Measurements from ENCODE around the gene SLC38A1. TPM values are rescaled to one million over a fixed set of nuclear protein-coding genes. Genes with fewer than 3 reads are reported as not detected.

Gene SLC38A1
- total RNA-seq, 1 experiment from 2014 or later: 155 TPM

- Histone ChIP-seq H3K27ac (ENCODE audit: low read depth, low read length) (no peak overlapping the region), H4K20me1 (ENCODE audit: insufficient read depth) (no peaks in the 10 kb centered on the region), H2AFZ (ENCODE audit: low read depth, low read length, poor library complexity, severe bottlenecking) (no peak overlapping the region), H3K9me2 (ENCODE audit: insufficient read depth) (no peaks in the 10 kb centered on the region), H3K27me3 (ENCODE audit: insufficient read depth, low read length) (no peaks in the 10 kb centered on the region), H3K9ac (ENCODE audit: low read length) (no peak overlapping the region), H3K4me3 (replicated peaks in 1 of 2; ENCODE audit: low read depth in 1 of 2, low read length in 2 of 2) (no peak overlapping the region), H3K9me3 (ENCODE audit: control insufficient read depth in 1 of 2, insufficient read depth in 1 of 2, low read depth in 1 of 2, low read length in 2 of 2) (0 out of 4 replicates have a peak, but pooled peaks cover 3 to 4% of the 10 kb centered on the region in 2 experiments), H3K4me2 (ENCODE audit: low read length) (no peak overlapping the region), H3K79me2 (ENCODE audit: insufficient read depth, low read length) (no peaks in the 10 kb centered on the region), H3K36me3 (ENCODE audit: control insufficient read depth in 1 of 2, insufficient read depth in 2 of 2, low read length in 2 of 2) (no peaks in the 10 kb centered on the region), H3K4me1 (ENCODE audit: control insufficient read depth in 1 of 2, insufficient read depth in 2 of 2, low read length in 2 of 2) (peaks cover 2 to 6% of the 10 kb centered on the region in 2 experiments; a peak in 2 of 4 replicates)
- no TSS peak for BruUV-seq (replicated peaks)
- TF ChIP-seq, protein P1, sequence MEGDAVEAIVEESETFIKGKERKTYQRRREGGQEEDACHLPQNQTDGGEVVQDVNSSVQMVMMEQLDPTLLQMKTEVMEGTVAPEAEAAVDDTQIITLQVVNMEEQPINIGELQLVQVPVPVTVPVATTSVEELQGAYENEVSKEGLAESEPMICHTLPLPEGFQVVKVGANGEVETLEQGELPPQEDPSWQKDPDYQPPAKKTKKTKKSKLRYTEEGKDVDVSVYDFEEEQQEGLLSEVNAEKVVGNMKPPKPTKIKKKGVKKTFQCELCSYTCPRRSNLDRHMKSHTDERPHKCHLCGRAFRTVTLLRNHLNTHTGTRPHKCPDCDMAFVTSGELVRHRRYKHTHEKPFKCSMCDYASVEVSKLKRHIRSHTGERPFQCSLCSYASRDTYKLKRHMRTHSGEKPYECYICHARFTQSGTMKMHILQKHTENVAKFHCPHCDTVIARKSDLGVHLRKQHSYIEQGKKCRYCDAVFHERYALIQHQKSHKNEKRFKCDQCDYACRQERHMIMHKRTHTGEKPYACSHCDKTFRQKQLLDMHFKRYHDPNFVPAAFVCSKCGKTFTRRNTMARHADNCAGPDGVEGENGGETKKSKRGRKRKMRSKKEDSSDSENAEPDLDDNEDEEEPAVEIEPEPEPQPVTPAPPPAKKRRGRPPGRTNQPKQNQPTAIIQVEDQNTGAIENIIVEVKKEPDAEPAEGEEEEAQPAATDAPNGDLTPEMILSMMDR (IDR thresholded peaks at IDR 0.05 in 2 of 3, conservative IDR thresholded peaks at IDR 0.05 in 1 of 3; ENCODE audit: borderline replicate concordance in 1 of 3, insufficient read depth in 1 of 3, low read depth in 2 of 3, low read length in 2 of 3): no peak
- TF ChIP-seq CEBPB (IDR thresholded peaks at IDR 0.05; ENCODE audit: low read depth): no peak
- TF ChIP-seq CBX3 (IDR thresholded peaks at IDR 0.05; ENCODE audit: low read depth): no peak
- no peak for TF ChIP-seq POLR2A (IDR thresholded peaks at IDR 0.05; ENCODE audit: borderline replicate concordance, extremely low read depth, insufficient read depth, insufficient read length)
- TF ChIP-seq YY1 (IDR thresholded peaks at IDR 0.05; ENCODE audit: extremely low read depth, insufficient replicate concordance, low read depth, low read length): no peak
- TF ChIP-seq ZBTB33 (IDR thresholded peaks at IDR 0.05; ENCODE audit: extremely low read depth, insufficient replicate concordance, low read length): no peak
- TF ChIP-seq ZFX (IDR thresholded peaks at IDR 0.05): no peak
- TF ChIP-seq EZH2phosphoT487 (IDR thresholded peaks at IDR 0.05; ENCODE audit: borderline replicate concordance): no peak
- no peak for TF ChIP-seq MAX (IDR thresholded peaks at IDR 0.05)
- TF ChIP-seq REST (IDR thresholded peaks at IDR 0.05; ENCODE audit: low read depth): no peak
- TF ChIP-seq ZNF274 (IDR thresholded peaks at IDR 0.05; ENCODE audit: low read depth, low read length): no peak
- no peak for TF ChIP-seq EZH2 (IDR thresholded peaks at IDR 0.05)
- TF ChIP-seq POLR2AphosphoS5 (IDR thresholded peaks at IDR 0.05; ENCODE audit: low read depth, low read length): no peak
- no peak for TF ChIP-seq FOSL1 (IDR thresholded peaks at IDR 0.05; ENCODE audit: low read depth)
- intact Hi-C loops (cut with micrococcal nuclease): no loop called here
- RAD21 ChIA-PET (ENCODE audit: low non-redundant PET in 1 of 2, low total read pairs in 2 of 2, uncharacterized antibody in 2 of 2, unreplicated experiment in 2 of 2): no interaction called here
- POLR2A ChIA-PET: no interaction called here
- no peak for DNase-seq (ENCODE audit: low read depth, low spot score)
- CTCF ChIA-PET: no interaction called here
- no peak for ATAC-seq
These were observed 110.3 kb downstream of the SLC38A1 start for GRCh38 chr12:46158501-46158900.

Data from HCT116 (cell line).